DMS79 (cell line): ENCODE data around the gene POU2F1.

Source experiments
- DNase-seq: peaks from one replicate; lab custom pipeline; 2025; lab: John Stamatoyannopoulos, UW

The POU2F1 gene

GRCh38 chr1:167423684-167424619, 203.3 kb downstream of the POU2F1 start:
- DNase-seq = no peak

DNA sequence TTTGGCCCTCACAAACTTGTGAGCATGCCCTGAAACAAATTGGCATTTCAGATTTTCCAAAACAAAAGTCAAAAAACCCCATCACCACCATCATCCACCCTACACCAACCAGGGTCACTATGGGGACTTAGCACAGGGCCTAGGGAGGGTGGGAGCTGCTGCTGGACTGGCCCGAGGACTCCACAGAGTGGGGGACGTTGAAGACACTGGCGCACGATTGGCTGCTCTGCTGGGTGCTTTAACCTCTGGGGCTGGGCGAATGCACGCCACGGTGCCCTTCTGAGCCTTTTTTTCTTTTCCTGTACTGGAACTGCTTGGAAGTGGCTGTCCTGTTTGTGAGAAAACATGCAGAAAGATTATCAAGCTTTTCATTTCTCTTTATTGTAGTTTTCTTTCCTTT, 204.8 kb downstream of the POU2F1 start:
- DNase-seq = no peak

- no peak for DNase-seq
Observed at GRCh38 chr1:167426716-167427115, 206.0 kb downstream of the POU2F1 start.

DNA sequence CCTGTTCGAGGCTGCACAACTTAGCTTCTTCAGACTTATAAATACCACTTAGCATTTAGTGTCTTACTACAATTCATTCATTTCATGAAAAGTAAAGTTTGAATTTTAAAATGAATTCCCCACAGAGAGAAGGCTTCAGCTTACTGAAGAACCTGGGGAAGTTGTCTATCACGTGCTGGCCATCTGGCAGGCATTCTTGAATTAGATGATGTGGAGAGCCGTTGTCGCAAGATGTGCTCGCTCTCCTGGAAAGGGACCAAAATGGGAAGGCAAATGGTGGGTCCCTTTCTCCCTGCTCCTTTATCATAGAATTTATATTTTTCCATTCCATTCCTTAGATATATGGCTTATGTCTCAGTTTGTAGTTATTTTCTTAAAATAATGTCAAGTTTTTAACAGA, 207.2 kb downstream of the POU2F1 start:
- no peak for DNase-seq

DNA sequence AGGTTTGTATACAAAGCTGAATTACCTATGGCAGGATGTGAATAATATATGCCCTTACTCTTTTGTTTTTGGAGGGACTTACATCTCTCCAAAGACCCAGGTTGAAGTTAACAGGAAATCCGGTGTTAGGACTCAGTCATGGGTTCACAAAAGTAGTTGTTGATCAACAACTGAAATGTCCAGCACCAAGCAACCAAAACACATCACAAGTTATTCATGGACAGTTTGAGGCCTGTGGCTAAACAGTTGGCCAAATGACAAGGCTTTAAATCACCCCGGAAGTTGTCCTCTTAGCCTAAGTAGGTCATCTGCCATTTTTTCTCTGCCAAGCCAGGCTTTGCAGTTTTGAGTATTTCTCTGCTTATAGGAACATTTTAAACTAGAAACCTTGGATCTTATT, 207.7 kb downstream of the POU2F1 start:
- no peak for DNase-seq

- DNase-seq = no peak
Observed at GRCh38 chr1:167429612-167430011, 208.9 kb downstream of the POU2F1 start.

DNA sequence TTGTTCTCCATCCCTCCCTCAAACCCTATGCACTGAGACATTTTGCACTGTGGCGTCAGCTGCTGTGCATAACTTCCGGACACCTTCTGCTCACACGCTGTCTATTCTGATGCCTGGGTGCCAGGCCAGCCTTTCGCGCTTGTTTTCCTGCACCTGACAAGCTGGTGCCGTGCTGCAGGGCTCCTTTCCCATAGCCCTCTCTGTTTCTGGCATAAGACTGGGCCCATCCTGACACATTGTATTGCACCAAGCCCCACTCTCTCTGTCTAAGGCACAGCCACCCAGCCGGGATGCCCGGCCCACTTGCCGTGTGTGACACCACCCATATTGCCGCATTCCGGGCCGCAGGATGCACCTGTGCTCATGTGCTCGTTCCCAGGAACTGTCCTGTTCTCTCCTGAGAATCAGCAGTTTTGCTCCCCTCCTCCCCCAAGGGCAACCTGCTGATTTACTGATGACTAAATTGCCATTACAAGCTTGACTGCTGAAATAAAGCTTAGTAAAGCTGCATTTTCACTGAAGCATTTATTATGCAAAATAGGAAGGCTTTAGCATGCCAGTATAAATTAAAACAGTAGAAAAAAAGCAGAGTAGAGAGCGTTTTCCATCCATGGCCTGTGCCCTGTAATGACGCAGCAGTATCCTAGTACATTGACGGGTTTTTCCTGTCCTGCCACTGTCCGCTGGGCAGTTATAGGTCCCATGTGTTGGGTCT, 209.6 kb downstream of the POU2F1 start:
- no peak for DNase-seq

DNA sequence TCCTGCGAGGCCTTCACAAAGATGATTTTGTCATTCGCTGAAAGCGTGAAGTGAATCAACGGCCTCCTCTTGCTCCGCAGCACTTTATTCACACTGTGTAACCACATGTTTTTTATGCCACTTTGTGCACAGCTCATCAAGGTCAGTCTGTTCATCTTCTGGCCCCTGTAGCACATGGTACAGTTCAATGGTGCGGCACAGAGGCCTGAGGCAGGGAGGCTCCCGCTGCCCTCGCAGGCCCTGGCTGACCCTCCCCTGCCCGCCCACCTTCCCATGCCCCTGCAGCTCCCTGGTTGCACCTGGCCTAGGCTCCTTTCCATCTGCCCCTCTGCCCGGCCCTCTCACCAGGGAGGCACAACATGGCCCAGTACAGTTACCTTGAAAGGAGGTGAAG, 210.2 kb downstream of the POU2F1 start:
- DNase-seq = no peak

- no peak for DNase-seq
Observed at GRCh38 chr1:167431261-167431908, 210.7 kb downstream of the POU2F1 start.

GRCh38 chr1:167431909-167432650, 211.4 kb downstream of the POU2F1 start:
- no peak for DNase-seq

DNA sequence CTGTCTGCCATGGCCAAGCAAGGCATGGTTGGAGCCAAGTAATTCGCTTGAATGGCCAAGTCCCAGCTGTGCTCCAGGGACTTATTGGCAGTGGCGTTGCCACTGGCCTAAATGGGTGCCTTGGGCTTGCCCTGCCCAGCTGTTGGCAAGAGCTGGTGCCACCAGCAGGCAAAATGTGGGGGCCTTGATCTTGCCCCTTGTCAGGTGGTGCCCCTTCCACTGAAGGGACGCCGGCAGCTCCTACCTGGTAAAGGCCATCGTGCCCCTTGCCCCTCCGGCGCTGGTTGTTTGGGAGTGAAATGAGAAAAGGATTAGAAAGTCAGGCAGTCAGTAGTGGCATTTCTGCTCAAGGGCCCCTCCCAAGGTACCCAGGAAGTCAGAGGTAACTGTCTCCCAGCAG, 212.1 kb downstream of the POU2F1 start:
- DNase-seq = no peak

GRCh38 chr1:167433884-167434283, 213.2 kb downstream of the POU2F1 start:
- no peak for DNase-seq

DNA sequence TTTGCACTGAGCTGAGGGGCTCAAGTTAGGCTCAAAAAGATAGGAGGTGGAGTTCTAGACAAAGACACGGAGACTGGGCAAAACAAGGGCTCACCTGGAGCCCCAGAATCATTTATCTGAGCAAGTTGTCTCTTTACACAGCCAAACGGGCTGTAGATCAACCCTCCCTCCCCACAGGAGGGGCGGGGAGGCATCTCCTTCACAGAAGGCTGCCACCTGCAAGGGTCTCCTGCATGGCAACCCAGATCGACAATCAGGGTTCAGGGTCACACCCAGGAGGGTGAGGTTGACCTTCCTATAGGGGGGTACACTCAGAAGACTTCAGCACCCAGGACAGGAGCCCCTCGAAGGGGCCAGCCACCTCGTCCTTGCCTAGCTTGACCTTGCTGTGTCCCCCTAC, 213.6 kb downstream of the POU2F1 start:
- DNase-seq = no peak

DNA sequence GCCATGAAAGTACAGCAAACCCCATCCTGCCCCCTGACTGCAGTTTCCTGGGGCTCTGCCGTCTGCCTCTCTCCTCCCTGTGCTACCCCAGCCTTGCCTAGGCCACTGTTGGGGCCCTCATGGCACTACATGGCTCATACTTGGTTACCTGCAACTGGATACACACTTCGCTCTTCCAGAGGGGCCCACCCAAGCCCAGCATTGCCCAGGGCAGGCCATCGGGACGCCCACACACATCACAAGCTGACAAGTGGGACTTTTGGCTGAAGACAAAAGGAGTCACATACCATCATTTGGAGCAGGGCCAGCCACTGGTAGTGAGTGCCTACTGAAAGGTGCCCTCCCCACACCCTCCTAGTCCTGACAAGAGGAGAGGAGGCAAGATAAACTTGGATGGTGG, 214.8 kb downstream of the POU2F1 start:
- DNase-seq = no peak

GRCh38 chr1:167438171-167439138, 217.8 kb downstream of the POU2F1 start:
- DNase-seq = no peak

GRCh38 chr1:167439301-167439988, 218.8 kb downstream of the POU2F1 start:
- peak; percentile 29 for DNase-seq

DNA sequence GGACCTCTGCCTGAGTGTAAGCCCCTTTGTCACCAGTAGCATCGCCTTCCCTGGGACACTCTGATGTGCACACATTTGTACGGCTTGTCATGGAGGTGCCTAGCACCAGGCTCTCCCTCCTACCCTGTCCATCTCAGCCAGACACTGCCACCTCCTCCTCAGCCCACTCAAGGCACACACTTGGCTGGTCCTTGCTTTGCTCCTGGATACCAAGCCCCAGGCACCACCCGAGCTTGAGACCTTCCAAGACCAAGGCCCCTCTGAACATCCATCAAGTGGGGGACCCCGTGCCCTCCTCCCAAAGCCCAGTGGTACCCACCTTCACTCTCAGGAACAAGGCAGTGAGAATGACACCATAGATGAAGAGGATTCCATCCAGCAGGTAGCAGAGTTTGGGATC, 219.7 kb downstream of the POU2F1 start:
- DNase-seq = no peak

DNA sequence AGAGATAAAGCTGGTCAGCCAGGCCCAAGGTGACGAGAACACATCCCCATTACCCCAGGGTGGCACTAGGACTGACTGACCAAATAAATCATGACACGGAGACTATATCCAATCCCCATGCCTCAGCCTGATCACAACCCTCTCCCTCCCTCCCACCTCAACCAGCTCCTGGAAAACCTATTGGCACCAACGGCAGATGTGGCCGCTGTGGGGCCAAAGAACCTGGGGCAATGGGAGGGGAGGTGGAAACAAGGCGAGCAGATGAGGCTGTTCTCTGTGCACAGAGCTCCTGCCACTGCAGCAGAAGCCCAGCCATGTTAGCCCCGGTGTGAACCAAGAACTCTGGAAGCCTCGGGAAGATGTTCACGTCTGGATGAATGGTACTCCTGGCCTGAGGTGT, 220.1 kb downstream of the POU2F1 start:
- DNase-seq = no peak

GRCh38 chr1:167441222-167441621, 220.5 kb downstream of the POU2F1 start:
- no peak for DNase-seq

- DNase-seq = peak; percentile 40
Observed at GRCh38 chr1:167442142-167442848, 221.6 kb downstream of the POU2F1 start.
